HUES6 (cell line): ENCODE measurements around the gene CSF1.
"Not testable (repeated sequence)": the region's sequence is repeated elsewhere in the genome, so short reads cannot be mapped to it uniquely, and the experiment has no call there.

Source experiments
- H3K27ac ChIP-seq: 2 replicates; pipeline ENCODE4 v1.7.0; 2013; ENCODE audit warnings: low read depth, mild to moderate bottlenecking, low read length, inconsistent platforms
- H3K27me3 ChIP-seq: 2 replicates; pipeline ENCODE4 v1.6.1; 2013; ENCODE audit warnings: low read length; ENCODE audit not compliant: control insufficient read depth, insufficient read depth
- H3K36me3 ChIP-seq: 2 replicates; pipeline ENCODE4 v1.6.1; 2013; ENCODE audit warnings: low read length; ENCODE audit not compliant: control insufficient read depth, insufficient read depth
- H3K4me1 ChIP-seq: 2 replicates; pipeline ENCODE4 v1.6.1; 2013; ENCODE audit warnings: low read length; ENCODE audit not compliant: control insufficient read depth, insufficient read depth
- H3K4me3 ChIP-seq: 2 replicates; pipeline ENCODE4 v1.5.1; 2013; ENCODE audit warnings: low read depth, low read length
- H3K9ac ChIP-seq: one replicate; pipeline ENCODE4 v1.6.1; 2013; ENCODE audit warnings: mild to moderate bottlenecking, low read length
- H3K9me3 ChIP-seq: 2 replicates; pipeline ENCODE4 v1.6.1; 2013; ENCODE audit warnings: low read depth, low read length; ENCODE audit not compliant: control insufficient read depth, insufficient read depth

CSF1 gene

DNA sequence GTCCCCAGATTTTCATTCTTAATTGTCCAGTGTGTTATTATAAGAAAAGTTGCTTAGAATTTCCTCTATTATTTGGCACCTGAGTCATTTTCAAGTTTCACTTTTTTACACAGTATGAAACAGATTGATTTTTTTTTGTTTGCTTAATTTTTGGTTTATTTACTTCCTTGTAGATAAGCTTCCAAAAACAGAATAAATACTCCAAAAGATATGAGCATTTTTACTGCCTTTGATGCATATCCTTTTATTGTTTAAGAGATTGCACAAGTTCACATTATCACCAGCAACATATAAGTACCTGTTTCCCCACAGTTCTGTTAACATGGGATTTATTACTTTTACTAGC, 37.6 kb downstream of the CSF1 start:
- no peaks in the 10 kb centered on the region for H3K36me3 ChIP-seq
- H3K27me3 ChIP-seq, result no peaks in the 10 kb centered on the region
- no peak overlapping the region for H3K9ac ChIP-seq
- H3K4me1 ChIP-seq, result peaks cover 7% of the 10 kb centered on the region; the same call in 1 of the 2 replicates
- H3K4me3 ChIP-seq, result no peak overlapping the region
- H3K9me3 ChIP-seq, result no peaks in the 10 kb centered on the region
- H3K27ac ChIP-seq, result no peak overlapping the region

DNA sequence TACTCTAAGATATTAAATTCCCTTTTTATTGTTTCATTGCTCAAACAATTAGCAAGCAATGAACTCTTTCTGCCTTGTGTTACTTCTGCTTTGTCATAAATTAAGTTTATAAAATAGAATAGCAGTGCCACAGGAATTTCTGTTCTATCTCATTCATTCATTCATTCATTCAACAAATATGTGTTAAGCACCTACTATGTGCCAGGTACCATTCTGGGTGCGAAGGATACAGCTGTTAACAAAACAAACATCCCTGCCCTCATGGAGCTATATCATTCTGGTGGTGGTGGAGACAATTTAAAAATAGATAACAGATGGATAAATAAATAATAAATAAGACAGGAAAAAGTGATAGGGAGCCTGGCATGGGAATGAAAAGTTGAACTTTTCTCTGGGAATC, 39.4 kb downstream of the CSF1 start:
- Histone ChIP-seq H3K4me3 (no peak overlapping the region), H3K4me1 (peaks cover 7% of the 10 kb centered on the region; the same call in 1 of the 2 replicates), H3K27ac (no peak overlapping the region), H3K27me3 (no peaks in the 10 kb centered on the region), H3K36me3 (no peaks in the 10 kb centered on the region), H3K9ac (no peak overlapping the region), H3K9me3 (no peaks in the 10 kb centered on the region)

DNA sequence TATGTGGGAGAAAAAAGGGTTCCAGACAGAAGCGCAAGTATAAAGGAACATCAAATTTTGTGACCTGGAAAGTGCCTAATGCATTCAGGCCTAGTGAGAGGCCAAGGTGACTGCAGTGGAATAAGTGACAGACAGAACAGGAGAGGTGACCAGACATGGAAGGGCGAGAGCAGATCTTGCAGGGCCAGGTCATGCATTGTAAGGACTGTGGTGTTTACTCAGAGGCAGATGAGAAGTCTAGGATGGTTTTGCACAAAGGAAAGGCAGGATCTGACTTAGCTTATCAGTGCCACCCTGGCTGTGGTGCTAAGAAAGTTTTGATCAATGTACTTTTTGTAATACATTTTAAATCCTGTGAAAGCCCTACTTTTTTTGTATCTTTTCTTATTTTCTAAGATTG, 39.9 kb downstream of the CSF1 start:
- H3K9ac ChIP-seq, result no peak overlapping the region
- H3K4me1 ChIP-seq, result peaks cover 7% of the 10 kb centered on the region; the same call in 1 of the 2 replicates
- H3K36me3 ChIP-seq, result no peaks in the 10 kb centered on the region
- H3K9me3 ChIP-seq, result no peaks in the 10 kb centered on the region
- H3K27me3 ChIP-seq, result no peaks in the 10 kb centered on the region
- no peak overlapping the region for H3K4me3 ChIP-seq
- H3K27ac ChIP-seq, result no peak overlapping the region

DNA sequence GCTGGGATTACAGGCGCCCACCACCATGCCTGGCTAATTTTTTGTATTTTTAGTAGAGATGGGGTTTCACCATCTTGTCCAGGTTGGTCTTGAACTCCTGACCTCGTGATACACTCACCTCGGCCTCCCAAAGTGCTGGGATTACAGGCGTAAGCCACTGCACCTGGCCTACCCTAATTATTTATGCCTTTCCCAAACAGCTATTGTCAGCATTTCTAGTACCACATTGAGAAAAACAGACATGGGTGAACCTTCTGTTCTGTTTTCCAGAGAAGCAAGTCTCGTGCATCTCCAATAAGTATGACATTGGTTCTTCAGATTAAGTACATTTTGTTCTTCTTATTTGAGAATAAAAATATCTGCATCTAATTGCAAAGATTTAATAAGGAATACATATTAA, 40.9 kb downstream of the CSF1 start:
- not testable (repeated sequence) for H3K9ac ChIP-seq, H3K4me3 ChIP-seq, H3K27me3 ChIP-seq, H3K27ac ChIP-seq, H3K4me1 ChIP-seq, H3K36me3 ChIP-seq, H3K9me3 ChIP-seq

DNA sequence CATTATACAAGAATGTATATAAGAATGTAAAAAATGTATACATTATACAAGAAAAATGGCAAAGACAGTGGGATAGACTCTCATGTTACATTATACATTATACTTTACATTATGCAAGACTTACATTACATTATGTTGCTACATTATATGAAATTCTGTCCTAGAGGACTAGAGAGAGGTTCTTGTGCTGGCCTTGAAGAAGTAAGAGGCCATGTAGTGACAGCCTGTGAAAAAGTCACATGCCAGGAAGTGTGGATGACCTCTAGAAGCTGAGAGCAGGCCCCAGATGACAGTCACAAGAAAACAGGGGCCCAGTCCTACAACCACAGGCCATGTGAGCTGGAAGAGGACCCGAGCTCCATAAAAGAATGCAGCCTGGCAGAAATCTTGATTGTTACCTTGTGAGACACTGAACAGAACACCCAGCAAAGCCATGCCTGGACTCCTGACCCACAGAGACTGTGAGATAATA, 43.4 kb downstream of the CSF1 start:
- H3K9ac ChIP-seq, result no peak overlapping the region
- H3K4me1 ChIP-seq, result peaks cover 10% of the 10 kb centered on the region
- H3K27me3 ChIP-seq, result peaks cover 25% of the 10 kb centered on the region
- H3K9me3 ChIP-seq, result no peaks in the 10 kb centered on the region
- no peaks in the 10 kb centered on the region for H3K36me3 ChIP-seq
- H3K4me3 ChIP-seq, result no peak overlapping the region
- no peak overlapping the region for H3K27ac ChIP-seq

DNA sequence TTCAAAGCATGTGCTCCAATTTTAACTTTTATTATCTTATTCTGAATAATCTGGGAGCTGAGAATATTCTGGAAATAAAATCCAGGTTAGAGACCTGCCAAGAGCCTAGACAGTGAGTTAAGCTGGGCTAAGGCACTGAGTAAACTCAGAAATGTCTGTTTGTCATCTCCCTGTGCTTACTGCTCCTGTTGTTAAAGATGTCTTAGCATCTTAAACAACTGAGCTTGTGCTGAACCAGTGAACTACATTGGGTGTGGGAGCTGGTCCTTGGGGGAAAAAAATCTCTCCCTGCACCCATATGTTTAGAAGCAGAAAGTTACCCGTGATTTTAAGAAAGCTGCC, 49.0 kb downstream of the CSF1 start:
- Histone ChIP-seq H3K9me3 (no peaks in the 10 kb centered on the region), H3K36me3 (no peaks in the 10 kb centered on the region), H3K9ac (peak overlapping the region; percentile 20), H3K27ac (no peak overlapping the region; the same call in 1 of the 2 replicates), H3K4me1 (peaks cover 48% of the 10 kb centered on the region), H3K27me3 (peaks cover 57% of the 10 kb centered on the region), H3K4me3 (peak overlapping the region; percentile 29)

DNA sequence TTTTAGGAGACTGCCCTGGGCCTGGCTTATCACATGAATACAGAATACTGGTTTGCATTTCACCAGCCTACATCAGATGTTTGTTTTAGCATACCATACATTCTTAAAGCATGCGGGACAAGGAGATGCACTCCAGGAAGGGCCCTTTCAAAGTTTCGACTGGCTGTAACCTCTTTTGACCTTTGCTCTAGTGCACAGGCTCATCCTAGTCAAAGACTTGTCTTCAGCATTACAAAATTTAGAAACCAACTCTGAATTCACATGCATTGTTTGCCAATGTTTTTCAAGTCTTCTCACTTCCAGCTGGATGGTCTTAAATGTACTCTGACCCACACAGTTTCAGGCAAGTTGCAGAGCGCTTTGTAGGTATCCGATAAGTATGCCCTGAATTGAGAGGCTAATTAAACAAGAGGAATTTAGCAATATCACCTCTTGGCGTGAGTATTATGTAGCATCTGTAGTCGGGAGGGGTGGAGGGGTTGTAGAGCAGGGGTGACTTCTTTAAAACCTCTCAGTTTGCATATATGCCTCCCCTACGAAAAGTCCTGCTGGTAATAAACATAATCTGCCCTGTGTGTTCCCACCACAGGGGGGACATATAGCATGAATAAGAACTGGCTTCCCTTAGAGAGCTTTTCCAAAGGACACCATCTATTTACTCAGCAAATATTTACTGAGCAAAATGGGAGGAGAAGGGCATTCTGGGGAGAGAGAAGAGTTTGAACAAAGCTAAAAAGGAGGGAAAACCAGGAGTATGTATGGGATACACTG, 49.5 kb downstream of the CSF1 start:
- H3K27ac ChIP-seq, result peak overlapping the region; percentile 52
- peak overlapping the region; percentile 37 for H3K4me3 ChIP-seq
- no peaks in the 10 kb centered on the region for H3K9me3 ChIP-seq
- peak overlapping the region; percentile 49 for H3K9ac ChIP-seq
- peaks cover 57% of the 10 kb centered on the region for H3K27me3 ChIP-seq
- H3K36me3 ChIP-seq, result no peaks in the 10 kb centered on the region
- H3K4me1 ChIP-seq, result peaks cover 48% of the 10 kb centered on the region

DNA sequence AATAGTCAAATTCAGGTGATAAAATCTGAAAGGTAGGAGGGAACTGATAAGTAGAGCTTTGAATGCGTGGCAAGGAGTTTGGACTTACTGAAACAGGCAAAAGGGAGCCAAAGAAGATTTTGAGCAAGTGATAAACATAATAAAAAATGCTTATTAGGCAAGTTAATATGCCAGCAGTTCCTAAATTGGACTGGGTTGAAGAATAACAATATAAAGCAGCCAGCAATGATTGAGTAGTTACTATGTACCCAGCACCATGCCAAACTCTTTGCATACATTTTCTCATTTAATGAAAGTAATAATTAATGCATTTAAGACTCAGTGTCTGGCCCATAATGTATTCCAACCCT, 50.1 kb downstream of the CSF1 start:
- Histone ChIP-seq H3K9ac (no peak overlapping the region), H3K36me3 (no peaks in the 10 kb centered on the region), H3K27me3 (peaks cover 57% of the 10 kb centered on the region), H3K4me3 (peak overlapping the region; percentile 37), H3K9me3 (peaks cover 1% of the 10 kb centered on the region; the same call in 1 of the 2 replicates), H3K4me1 (peaks cover 48% of the 10 kb centered on the region), H3K27ac (no peak overlapping the region)

DNA sequence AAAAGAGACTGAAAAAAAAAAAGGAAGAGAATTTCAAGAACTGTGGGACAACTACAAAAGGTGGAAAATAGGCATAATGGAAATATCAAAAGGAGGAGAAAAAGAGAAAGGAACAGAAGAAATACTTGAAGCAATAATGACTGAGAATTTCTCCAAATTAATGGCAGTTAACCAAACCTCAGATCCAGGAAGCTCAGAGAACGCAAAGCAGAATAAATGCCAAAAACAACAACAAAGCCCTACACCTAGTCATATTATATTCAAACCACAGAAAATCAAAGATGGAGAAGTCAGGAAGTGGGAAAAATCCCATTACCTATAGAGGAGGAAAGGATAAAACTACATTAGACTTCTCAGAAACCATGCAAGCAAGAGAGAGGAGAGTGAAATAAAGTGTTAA, 53.2 kb downstream of the CSF1 start:
- Histone ChIP-seq H3K36me3 (no peaks in the 10 kb centered on the region), H3K9me3 (peaks cover 3% of the 10 kb centered on the region; the same call in 1 of the 2 replicates), H3K27ac (no peak overlapping the region), H3K4me1 (peaks cover 40% of the 10 kb centered on the region), H3K27me3 (peaks cover 34% of the 10 kb centered on the region), H3K9ac (no peak overlapping the region), H3K4me3 (no peak overlapping the region)

DNA sequence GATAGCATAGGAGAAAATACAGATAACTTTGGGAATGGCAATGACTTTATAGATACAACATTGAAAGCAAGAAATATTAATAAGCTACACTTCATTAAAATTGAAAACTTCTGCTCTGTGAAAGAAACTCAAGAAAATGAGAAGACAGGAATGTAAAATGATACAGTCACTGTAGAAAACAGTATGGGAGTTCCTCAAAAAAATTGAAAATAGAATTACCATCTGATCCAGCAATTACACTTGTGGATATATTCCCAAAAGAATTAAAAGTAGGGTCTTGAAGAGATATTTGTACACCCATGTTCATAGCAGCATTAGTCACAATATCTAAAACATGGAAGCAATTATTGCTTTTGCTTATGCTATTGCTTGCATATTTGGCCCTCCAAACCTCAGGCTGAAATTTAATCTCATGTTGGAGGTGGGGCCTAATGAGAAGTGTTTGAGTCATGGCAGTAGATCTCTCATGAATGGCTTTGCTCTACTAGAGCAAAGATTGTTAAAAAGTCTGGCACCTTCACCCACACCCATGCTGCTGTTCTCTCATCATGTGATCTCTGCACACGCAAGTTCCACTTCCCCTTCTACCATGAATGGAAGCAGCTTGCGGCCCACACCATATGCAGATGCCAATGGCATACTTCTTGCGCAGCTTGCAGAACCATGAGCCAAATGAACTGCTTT, 58.6 kb downstream of the CSF1 start:
- Histone ChIP-seq H3K9me3 (peaks cover 3% of the 10 kb centered on the region; the same call in 1 of the 2 replicates), H3K4me3 (no peak overlapping the region), H3K27me3 (no peaks in the 10 kb centered on the region; the same call in 1 of the 2 replicates), H3K36me3 (no peaks in the 10 kb centered on the region), H3K9ac (no peak overlapping the region), H3K4me1 (no peaks in the 10 kb centered on the region), H3K27ac (no peak overlapping the region)

DNA sequence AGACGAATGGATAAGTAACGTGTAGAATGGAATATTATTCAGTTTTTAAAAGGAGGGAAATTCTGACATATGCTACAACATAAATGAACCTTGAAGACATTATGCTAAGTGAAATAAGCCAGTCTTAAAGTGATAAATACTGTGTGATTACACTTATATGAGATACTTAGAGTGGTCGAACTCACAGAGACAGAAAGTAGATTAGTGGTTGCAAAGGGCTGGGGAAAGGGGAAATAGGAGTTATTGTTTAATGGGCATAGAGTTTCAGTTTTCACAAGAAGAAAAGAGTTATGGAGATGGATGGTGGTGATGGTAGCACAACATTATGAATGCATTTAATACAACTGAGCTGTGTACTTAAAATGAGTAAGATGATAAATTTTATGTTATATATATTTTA, 59.3 kb downstream of the CSF1 start:
- Histone ChIP-seq H3K4me3 (no peak overlapping the region), H3K27ac (no peak overlapping the region), H3K9me3 (peaks cover 3% of the 10 kb centered on the region; the same call in 1 of the 2 replicates), H3K4me1 (no peaks in the 10 kb centered on the region), H3K27me3 (no peaks in the 10 kb centered on the region; the same call in 1 of the 2 replicates), H3K36me3 (no peaks in the 10 kb centered on the region), H3K9ac (no peak overlapping the region)
